Bronchial epithelial cell (primary cell): Measurements from ENCODE around the gene SIK2. TPM values are rescaled to one million over a fixed set of nuclear protein-coding genes. Genes with fewer than 3 reads are reported as not detected.
"Not testable (repeated sequence)": the region's sequence is repeated elsewhere in the genome, so short reads cannot be mapped to it uniquely, and the experiment has no call there.

Experiments used
- DNase-seq: peaks from one replicate; pipeline ENCODE4 v3.0.0-alpha.2; 2010; ENCODE audit warnings: low read depth
- FAIRE-seq: peaks from 2 replicates; lab custom pipeline; 2011; peaks lifted over from hg19 to GRCh38; lab: Jason Lieb, UNC
- H3K27me3 ChIP-seq: 2 replicates; pipeline ENCODE4 v1.5.1; 2011; ENCODE audit warnings: low read length; ENCODE audit not compliant: control insufficient read depth, insufficient read depth
- H3K36me3 ChIP-seq: 2 replicates; pipeline ENCODE4 v1.5.1; 2011; ENCODE audit warnings: low read length; ENCODE audit not compliant: control insufficient read depth, insufficient read depth
- H3K4me3 ChIP-seq: 2 replicates; pipeline ENCODE4 v1.5.1; 2011; ENCODE audit warnings: mild to moderate bottlenecking, low read depth, low read length, control low read depth
- CTCF ChIP-seq: IDR thresholded peaks from 2 replicates; pipeline ENCODE4 v1.5.1; 2011; ENCODE audit warnings: mild to moderate bottlenecking, moderate library complexity, low read length, control low read depth, inconsistent platforms; ENCODE audit not compliant: insufficient read depth, severe bottlenecking
- total RNA-seq: library from RNA; depleted of rRNA; stranded (reverse); fragments of >200 nt; gene quantifications from 2 replicates; pipeline ENCODE4 v1.2.1, GENCODE V29; 2014

Gene SIK2
- total RNA-seq, 1 donor from 2014 or later: 2.9 TPM

GRCh38 chr11:111654601-111655000, 52.4 kb downstream of the SIK2 start:
- DNase-seq (no peak), FAIRE-seq (no peak)
- Histone ChIP-seq H3K27me3 (no peaks in the 10 kb centered on the region), H3K36me3 (no peaks in the 10 kb centered on the region), H3K4me3 (no peak overlapping the region)
- no peak for TF ChIP-seq CTCF

- FAIRE-seq (no peak), DNase-seq (no peak)
- no peak for TF ChIP-seq CTCF
- Histone ChIP-seq H3K36me3 (no peaks in the 10 kb centered on the region), H3K27me3 (no peaks in the 10 kb centered on the region), H3K4me3 (no peak overlapping the region)
Observed at GRCh38 chr11:111655924-111656323, 53.7 kb downstream of the SIK2 start.

GRCh38 chr11:111657905-111658304, 55.7 kb downstream of the SIK2 start:
- not testable (repeated sequence) for DNase-seq, H3K27me3 ChIP-seq, FAIRE-seq

GRCh38 chr11:111658493-111658892, 56.2 kb downstream of the SIK2 start:
- not testable (repeated sequence) for H3K36me3 ChIP-seq, H3K27me3 ChIP-seq, DNase-seq, H3K4me3 ChIP-seq, FAIRE-seq

More at GRCh38 chr11:111657905-111658304, 55.7 kb downstream of the SIK2 start:
- not testable (repeated sequence) for H3K4me3 ChIP-seq, H3K36me3 ChIP-seq

- DNase-seq (no peak), FAIRE-seq (no peak)
- no peaks in the 10 kb centered on the region for H3K27me3 ChIP-seq
- no peak overlapping the region for H3K4me3 ChIP-seq
- no peaks in the 10 kb centered on the region for H3K36me3 ChIP-seq
- TF ChIP-seq CTCF: no peak
Observed at GRCh38 chr11:111659201-111660115, 57.2 kb downstream of the SIK2 start.

GRCh38 chr11:111660822-111661221, 58.6 kb downstream of the SIK2 start:
- no peak for TF ChIP-seq CTCF
- no peak for FAIRE-seq
- DNase-seq: no peak
- no peaks in the 10 kb centered on the region for H3K27me3 ChIP-seq
- no peak overlapping the region for H3K4me3 ChIP-seq
- no peaks in the 10 kb centered on the region for H3K36me3 ChIP-seq
